NCI-H82 (cell line): ENCODE data around the gene ABT1.

Experiments
- DNase-seq: peaks from one replicate; lab custom pipeline; 2025; lab: John Stamatoyannopoulos, UW

The ABT1 gene

DNA sequence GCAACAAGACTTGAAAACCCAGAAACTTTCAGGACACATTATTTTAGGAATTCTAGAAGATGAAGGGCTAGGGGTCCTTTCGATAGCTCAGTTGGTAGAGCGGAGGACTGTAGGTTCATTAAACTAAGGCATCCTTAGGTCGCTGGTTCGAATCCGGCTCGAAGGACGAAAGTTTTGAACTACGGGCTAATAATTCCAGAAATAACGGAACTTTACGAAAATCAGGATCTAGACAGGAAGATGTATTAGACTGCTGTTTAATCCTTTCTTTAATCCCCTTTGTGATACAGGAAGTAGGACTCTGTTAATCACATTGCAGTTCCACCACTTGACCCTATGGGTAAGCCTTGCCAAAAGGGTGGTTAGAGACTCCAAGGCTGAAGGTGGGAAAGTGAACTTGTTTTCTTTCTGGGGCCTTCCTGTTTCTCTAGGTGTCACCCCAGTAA is 21.2 kb upstream of the ABT1 start:
- peak; percentile 69 for DNase-seq

DNA sequence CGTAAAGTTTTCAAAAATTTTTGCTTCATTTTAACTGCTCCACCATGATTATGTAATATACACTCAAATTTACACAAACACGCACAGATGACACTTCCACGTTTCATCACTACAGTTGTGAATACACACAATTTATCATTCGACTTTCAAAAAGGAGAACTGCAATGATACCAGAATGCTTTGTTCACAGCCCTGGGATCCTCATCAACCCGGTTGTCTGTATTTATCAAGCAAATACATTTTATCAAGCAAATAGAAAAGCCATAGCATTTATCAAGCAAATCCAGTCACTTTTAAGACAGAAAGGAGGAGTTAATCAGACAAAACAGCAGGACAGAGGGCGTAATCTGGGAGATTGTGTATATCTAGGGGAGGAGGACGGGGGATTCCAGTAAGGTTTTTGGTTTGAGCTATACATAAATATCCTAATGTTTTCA is 20.3 kb upstream of the ABT1 start:
- DNase-seq = no peak

GRCh38 chr6:26576929-26577719 is 19.6 kb upstream of the ABT1 start:
- DNase-seq = peak; percentile 81

- DNase-seq = no peak
These were observed 19.1 kb upstream of the ABT1 start for GRCh38 chr6:26577720-26578072.

GRCh38 chr6:26578279-26578678 is 18.5 kb upstream of the ABT1 start:
- no peak for DNase-seq

- no peak for DNase-seq
These were observed 18.0 kb upstream of the ABT1 start for GRCh38 chr6:26578741-26579140.

DNA sequence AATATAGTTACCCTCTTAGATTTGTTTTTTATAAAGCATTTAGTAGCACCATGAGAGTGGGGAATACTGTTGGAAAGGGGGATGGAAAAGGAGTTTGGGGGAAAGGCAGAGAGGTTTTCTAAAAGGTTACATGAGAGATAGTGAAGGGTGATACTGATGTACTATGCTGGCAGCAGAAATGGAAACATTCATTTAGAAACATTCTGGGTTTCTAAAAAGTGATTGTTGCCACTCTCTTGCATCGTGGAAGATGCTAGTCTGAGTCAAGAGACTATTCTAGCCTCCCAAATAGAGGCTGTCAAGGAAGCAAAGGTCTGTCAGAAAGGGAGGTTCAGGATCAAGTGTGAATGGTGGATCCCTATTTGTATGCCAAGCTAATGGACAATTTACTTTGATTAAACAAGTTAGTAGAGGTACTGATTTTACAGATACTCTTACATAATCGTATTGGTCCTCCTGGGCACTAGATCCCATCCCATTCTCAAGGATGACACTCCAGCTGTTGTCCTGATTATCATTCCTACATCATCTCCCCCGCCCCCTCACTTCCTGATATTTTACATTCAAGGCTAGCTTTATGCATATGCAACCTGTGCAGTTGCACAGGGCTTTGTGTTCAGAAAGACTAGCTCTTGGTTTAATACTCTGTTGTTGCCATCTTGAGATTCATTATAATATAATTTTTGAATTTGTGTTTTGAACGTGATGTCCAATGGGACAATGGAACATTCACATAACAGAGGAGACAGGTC is 15.4 kb upstream of the ABT1 start:
- DNase-seq = no peak

- DNase-seq = no peak
These were observed 7.8 kb upstream of the ABT1 start for GRCh38 chr6:26588965-26589364.

GRCh38 chr6:26592649-26593048 is 4.1 kb upstream of the ABT1 start:
- DNase-seq = no peak

GRCh38 chr6:26593278-26594130 is 3.2 kb upstream of the ABT1 start:
- no peak for DNase-seq

DNA sequence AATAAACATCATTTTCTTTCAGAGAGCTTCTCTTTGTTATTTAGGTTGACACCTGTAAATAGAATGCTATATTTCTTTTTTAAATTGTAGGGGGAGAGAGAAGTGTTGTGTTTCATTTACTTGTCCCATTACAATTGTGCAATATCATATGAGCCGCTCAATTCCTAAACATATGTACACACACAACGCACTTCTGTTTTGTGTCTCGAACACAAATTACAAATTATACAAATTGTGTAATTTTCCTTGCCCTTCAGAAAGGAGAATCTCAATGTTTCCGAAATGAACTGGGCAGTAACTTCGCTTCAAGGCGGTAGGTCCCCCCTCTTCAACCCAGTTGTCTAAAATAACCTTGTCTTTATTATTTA is 2.6 kb upstream of the ABT1 start:
- no peak for DNase-seq

GRCh38 chr6:26594730-26595632 is 1.8 kb upstream of the ABT1 start:
- DNase-seq = peak; percentile 61

- DNase-seq = peak; percentile 99
These were observed 984 bp upstream of the ABT1 start for GRCh38 chr6:26595669-26596269.

DNA sequence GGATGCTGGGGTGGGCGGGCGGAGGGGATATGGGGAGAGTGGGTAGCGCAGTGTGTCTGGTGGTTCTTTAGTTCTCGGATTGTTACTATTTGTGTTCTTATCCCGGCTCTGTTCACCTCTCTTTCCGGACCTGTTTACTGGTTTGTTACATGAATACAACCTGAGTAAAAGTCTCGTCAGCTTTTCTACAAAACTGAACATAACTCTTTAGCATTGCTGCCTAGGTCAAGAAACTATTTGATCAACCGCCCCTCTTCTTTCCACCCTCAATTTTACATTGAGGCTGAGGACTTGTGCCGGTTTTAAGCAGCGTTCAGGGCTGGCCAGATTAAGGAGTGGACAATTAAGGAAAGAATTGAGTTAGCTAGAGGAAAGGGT is 625 bp downstream of the ABT1 start:
- no peak for DNase-seq

GRCh38 chr6:26597821-26598220 is 1.1 kb downstream of the ABT1 start:
- peak; percentile 20 for DNase-seq

- DNase-seq = no peak
These were observed 1.5 kb downstream of the ABT1 start for GRCh38 chr6:26598267-26598666.

DNA sequence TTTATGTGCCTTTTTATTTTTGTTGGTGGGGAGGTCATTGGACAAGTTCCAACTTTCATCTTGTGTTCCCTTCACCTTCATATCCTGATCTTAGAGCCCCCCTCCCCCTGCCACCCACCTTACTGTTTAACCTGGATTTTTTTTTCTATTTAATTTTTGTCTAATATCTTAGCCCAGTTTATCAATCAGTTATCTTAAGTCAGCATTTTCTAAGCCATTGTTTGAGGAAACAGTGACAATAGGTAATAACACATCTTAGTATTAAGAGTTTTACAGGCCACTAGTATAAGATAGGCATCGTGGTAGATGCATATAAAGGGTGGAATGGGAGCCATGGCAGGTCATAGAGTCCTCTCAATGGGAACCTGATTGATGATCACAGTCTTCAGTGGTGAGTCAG is 2.4 kb downstream of the ABT1 start:
- no peak for DNase-seq

DNA sequence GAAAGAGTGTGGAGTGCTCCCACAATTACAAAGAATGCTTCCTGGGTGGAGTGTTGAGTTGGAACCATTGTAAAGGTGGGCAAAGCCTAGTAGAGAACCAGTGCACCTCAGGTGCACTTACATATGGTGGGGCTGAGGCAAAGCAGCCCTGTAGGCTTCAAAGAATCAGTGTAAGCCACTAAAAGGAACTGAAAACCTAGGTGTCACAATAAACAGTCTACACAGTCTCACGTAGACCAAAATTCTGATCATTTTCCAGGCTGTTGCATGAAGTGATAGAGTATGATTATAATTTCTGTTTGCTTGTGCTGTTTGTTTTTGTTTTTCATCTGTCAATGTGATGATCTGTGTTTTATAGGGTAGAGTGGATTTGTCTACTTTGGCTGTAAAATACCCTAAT is 2.8 kb downstream of the ABT1 start:
- DNase-seq = no peak

DNA sequence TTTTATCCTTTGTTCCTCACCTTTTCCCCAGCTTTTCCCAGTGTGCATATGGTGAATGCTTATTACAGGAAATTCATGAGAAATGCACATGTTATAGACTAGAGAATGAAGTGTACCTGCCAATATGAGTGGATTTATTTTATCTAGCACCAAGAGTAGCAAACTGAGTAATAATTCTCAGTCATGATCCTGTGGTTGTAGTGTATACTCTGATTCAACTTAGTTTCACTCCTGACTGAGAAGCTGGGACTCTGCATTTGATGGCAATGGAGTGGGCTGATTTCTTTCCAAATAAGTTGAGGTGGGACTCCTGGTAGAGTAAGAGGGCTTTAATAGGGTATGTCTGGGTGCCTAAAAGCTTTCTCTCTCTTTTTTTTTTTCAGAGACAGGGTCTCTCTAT is 4.0 kb downstream of the ABT1 start:
- DNase-seq = no peak

DNA sequence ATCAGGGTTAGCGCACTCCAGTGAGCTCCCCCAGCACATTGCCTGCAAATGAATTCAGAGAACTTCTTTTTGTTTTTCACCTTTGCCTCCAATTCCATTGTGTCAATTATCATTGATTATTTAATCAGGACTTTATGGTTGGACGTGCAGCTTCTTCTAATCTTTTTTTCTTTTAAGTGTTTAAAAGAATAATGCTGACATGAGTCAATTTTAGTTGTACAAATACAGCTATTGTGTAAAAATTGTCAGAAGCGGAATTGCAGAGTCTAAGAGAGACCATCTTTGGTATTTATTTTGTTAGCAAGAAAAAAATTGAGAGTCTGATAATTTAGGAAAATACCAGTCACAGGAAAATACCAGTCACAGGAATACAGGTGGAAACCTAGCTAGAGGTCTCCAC is 5.5 kb downstream of the ABT1 start:
- no peak for DNase-seq

DNA sequence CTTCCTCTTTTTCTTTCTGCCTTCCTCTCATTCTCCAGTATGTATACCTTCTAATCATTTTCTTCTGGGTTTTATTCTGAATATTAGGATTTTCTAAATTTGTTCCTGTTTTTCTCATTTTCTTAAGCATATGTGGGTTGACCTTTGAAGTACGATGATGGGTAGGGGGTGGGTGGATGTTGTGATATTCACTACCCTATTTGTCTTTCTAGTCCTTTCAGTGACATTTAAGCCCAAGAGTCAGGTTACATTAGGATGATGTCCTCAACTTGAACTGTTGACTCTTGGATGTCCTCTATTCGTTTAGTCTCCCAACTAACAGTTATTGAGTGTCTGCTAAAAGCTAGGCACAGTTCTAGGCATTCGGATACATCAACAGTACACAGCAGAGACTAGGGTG is 7.3 kb downstream of the ABT1 start:
- no peak for DNase-seq
